SIG-M5 treated with dmso at 0.1 percent for 504 hours (cell line): ENCODE results near the gene CACNB2.
A peak's percentile ranks its signal among the peaks of the same experiment; 100 is the strongest.

Experiments
- DNase-seq: peaks from one replicate; lab custom pipeline; 2025; ENCODE audit not compliant: unreplicated experiment; lab: John Stamatoyannopoulos, UW

Gene CACNB2

GRCh38 chr10:18282094-18282493 lies 141.9 kb downstream of the CACNB2 start:
- DNase-seq, result no peak

- DNase-seq, result no peak
Observed at GRCh38 chr10:18290651-18291313, 150.6 kb downstream of the CACNB2 start.

GRCh38 chr10:18293536-18294510 lies 153.6 kb downstream of the CACNB2 start:
- DNase-seq, result no peak

- DNase-seq, result no peak
Observed at GRCh38 chr10:18294633-18295032, 154.4 kb downstream of the CACNB2 start.

- DNase-seq, result no peak
Observed at GRCh38 chr10:18297659-18298058, 157.4 kb downstream of the CACNB2 start.

GRCh38 chr10:18298256-18298655 lies 158.0 kb downstream of the CACNB2 start:
- DNase-seq, result no peak

GRCh38 chr10:18303851-18304801 lies 163.9 kb downstream of the CACNB2 start:
- no peak for DNase-seq

GRCh38 chr10:18306031-18306430 lies 165.8 kb downstream of the CACNB2 start:
- no peak for DNase-seq

- no peak for DNase-seq
Observed at GRCh38 chr10:18308600-18308999, 168.4 kb downstream of the CACNB2 start.

GRCh38 chr10:18310761-18311160 lies 170.5 kb downstream of the CACNB2 start:
- no peak for DNase-seq

- peak; percentile 1 for DNase-seq
Observed at GRCh38 chr10:18312374-18313139, 172.3 kb downstream of the CACNB2 start.

- no peak for DNase-seq
Observed at GRCh38 chr10:18313140-18313530, 172.9 kb downstream of the CACNB2 start.

GRCh38 chr10:18313626-18314025 lies 173.4 kb downstream of the CACNB2 start:
- DNase-seq, result no peak

GRCh38 chr10:18319628-18320027 lies 179.4 kb downstream of the CACNB2 start:
- no peak for DNase-seq

GRCh38 chr10:18321371-18321770 lies 181.1 kb downstream of the CACNB2 start:
- DNase-seq, result no peak

GRCh38 chr10:18323916-18324315 lies 183.7 kb downstream of the CACNB2 start:
- DNase-seq, result no peak

GRCh38 chr10:18325410-18325809 lies 185.2 kb downstream of the CACNB2 start:
- no peak for DNase-seq

- no peak for DNase-seq
Observed at GRCh38 chr10:18325889-18326531, 185.8 kb downstream of the CACNB2 start.

- DNase-seq, result no peak
Observed at GRCh38 chr10:18328941-18329340, 188.7 kb downstream of the CACNB2 start.

GRCh38 chr10:18332048-18332447 lies 191.8 kb downstream of the CACNB2 start:
- DNase-seq, result no peak
